Midbrain (tissue), 1 donor: ENCODE data around the gene ISCA1.
"Not testable (repeated sequence)": the region's sequence is repeated elsewhere in the genome, so short reads cannot be mapped to it uniquely, and the experiment has no call there.

Experiments
- DNase-seq: peaks from one replicate; lab custom pipeline; 2025; lab: John Stamatoyannopoulos, UW

The ISCA1 gene

DNA sequence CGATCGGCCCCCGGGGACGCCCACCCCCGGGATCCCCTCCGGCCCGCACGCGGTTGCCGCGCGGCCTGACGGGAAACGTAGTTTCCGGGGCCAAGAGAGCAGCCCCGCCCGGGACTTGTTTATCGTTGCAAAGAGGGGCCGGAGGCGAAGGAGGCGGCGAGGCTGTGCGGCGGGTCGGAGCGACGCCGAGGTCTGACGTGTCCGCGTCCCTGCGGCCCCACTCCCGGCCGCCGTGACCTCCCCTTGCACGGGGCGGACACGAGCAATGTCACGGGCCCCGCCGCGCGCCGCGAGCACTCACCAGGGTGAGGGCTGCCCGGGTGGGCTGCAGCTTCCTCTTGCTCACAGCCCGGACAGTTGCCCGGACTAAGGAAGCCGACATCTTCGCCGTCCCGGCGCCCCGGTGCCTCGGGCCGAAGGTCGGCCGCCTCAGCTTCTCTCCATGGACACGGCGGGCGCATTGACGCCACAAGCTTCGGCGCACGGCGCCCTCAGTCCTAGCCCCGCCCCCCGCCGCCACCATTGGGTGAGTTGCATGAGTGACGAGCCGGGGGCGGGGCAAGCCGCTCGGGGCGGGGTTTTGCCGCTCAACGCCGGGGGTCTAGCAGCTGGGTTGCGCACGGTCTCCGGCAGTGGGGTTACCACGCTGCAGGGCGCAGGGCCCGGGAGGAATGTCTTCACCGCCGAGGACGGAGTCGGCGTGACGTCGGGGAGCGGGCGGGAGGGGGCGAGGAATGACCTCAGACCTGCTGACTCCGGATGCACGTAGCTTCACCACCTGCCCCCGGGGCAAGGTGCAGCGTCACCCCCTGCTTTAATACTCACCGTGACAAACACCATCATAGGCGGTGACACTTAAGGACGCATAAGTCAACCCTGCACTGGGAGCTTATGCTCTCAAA lies at the start of gene ISCA1:
TSS of gene ISCA1 (minus strand) at position 462 of the 902 bp plus-strand sequence. CDS start at position 382, 80 bp downstream.
- peak; percentile 96 for DNase-seq

DNA sequence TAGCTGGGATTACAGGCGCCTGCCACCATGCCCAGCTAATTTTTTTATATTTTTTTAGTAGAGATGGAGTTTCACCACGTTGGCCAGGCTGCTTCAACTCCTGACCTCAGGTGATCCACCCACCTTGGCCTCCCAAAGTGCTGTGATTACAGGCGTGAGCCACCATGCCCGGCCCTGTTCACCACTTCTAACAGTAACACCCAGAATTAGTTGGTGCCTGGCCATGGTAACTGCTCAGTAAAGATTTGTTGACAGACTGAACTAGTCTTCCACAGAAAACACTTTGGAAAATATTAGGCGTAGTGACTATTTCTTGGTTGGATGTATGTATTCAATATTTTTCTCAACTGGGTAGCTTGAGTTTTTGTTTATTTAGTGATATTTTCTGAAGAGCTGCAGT lies 47.8 kb upstream of the ISCA1 start:
- DNase-seq: no peak

DNA sequence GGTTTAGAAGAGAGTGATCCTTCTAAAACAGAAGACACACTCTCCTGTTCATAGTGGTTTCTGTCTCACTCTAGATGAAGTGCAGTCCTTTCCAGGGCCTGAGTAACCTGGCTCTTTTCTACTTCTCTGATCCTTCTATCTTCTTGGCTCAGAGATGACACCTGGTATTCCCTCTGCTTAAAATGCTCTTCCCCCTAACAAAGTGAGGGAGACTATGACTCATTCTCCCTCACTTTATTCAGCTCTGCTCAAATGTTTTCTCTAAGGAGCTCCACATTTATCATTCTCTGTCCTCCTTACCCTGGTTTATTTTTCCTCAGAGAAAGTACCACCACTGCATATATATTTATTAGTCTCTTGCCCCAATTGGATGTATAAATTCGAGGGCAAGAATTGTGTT lies 47.3 kb upstream of the ISCA1 start:
- DNase-seq: no peak

DNA sequence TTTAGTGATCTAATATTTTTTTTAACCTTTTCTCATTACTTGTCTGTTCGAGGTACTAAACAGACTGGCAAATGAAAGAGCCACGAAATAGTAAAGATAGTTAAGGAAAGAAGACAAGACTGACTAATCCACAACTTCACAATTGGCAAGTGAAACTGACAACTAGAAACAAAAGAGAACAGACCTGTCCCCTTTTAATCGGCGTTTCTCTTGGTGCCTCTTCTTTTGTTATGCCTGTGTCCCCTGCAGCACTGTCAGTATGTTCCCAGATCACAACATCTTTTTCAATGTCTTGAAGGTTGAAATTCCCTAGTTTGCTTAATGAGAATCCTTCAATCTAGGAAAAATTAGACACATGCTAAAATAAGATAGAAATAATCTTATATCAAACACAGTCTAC lies 45.8 kb upstream of the ISCA1 start:
- no peak for DNase-seq

DNA sequence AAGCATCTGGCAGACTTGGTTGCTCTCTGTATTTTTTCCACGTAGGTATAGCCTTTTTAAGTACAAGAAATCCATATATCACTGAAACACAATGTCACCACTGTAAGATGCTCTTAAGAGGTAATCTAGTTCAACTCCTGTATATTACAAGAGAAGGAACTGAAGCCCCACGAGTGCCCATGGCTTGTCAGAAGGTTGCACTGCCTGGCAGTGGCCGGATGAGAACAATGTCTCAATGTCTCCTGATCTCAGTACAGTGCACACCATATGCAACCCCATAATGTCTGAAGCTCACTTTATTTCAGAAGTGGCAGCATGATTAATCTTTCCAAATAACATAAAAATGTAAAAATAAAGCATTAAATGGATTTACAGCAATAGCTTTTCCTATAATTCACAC lies 44.2 kb upstream of the ISCA1 start:
- DNase-seq: peak; percentile 16

DNA sequence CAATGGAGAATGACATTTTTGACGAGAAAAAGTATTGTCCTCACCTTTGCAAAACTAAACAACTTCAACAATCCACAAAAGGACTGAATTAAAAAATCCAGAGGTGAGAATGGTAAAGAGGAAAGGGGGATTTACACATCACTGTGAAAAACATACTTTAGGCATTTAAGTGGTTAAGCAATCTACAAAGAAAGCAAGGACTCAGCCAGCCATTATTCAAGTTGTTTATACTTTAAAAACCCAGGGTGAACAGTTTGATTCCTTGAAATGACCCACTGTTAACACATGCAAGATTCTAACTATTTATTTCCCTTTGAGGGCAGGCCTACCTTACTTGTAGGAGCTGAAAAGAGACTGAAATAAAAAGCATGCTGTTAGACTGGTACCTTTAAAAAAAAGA lies 42.6 kb upstream of the ISCA1 start:
- no peak for DNase-seq

DNA sequence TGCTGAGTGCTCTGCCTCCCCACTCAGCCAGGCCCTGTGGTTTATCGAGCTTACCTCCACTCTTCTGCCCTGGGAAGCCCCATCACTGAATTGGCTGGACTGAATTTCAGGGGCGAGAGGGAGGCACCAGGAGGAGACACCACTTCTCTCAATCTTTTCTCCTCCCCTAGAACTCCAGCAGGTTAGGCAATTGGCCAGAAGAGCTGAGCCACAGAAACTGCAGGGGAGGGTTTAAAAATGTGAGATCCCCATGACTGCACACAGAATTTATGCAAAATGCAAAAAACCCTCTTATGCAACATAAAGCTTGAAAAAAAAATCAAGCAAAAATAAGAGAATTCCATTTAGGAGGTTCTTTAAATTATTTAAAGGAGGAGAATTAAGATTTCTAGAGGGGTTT lies 42.0 kb upstream of the ISCA1 start:
- no peak for DNase-seq

DNA sequence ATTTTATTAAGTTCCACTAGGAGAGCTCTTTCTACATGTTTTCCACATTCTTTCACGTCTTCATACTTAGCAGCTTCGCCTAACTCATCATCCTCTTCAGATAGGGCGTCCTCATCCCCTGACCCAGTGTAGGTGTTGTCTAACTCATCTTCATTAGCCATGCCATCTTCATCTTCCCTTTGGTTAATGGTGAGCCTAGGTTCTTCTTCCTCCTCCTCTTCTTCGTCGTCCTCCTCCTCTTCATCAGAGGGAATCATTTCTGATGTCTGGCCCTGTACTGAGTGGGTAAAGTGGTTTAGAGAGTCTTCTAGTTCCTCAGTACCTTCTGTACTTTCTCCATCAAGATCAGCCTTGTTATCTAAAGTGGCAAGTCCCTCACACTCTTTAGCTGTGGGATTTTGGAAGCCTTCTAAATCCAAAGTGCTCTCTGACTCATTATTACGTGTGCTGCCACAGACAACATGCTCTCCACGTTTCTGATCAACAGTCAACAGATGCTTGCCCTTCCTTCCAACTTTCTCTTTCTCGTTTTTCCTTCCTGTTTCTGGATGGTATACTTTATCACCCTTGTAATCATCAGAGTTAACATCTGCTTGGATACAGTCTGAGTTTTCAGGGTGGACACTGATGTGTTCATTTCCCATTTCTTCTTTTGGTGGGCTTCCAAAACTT lies 40.8 kb upstream of the ISCA1 start:
- no peak for DNase-seq

DNA sequence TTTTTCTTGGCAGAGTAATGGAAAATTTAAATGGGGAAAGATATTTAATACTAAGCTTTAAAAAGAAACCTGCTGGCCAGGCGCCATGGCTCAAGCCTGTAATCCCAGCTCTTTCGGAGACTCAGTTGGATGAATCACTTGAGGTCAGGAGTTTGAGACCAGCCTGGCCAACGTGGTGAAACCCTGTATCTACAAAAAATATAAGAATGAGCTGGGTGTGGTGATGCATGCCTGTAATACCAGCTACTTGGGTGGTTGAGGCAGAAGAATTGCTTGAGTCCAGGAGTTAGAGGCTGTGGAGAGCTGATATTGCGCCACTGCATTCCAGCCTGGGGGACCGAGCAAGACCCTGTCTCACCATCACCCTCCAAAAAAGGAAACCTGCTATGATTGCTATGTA lies 39.0 kb upstream of the ISCA1 start:
- no peak for DNase-seq

DNA sequence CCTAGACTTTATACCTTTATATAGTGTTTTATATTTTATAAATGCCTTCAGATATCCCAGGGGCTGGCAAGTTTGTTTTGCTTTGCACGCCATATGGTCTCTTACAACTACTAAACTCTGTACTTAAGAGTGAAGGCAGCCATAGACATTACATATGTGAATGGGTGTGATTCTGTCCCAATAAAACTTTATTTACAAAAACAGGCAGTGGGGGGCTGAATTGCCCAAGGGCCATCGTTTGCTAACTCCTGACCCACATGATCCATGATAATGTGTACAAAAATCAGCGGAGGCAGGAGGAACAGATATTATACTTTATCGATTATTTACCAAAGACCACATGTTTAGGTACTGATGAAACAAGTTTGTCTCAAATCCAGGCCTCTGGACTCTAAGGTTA lies 35.8 kb upstream of the ISCA1 start:
- no peak for DNase-seq

DNA sequence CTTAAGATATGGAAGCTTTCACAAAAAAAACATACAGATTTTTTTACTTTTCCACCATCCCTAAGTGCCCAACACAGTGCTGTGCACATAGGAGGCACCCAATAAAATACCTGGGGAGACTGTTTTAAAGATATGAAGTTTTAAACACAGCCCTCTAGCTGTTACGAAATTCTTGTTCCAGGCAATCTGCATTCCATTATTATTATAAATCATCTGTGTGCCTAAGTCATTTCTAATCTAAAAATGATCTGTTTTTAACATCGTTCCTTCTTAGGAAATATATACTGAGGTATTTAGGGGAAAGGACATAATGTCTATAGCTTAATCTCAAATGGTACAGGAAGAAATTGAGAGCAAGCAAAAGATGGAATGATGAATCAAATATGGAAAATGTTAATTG lies 32.7 kb upstream of the ISCA1 start:
- DNase-seq: no peak

DNA sequence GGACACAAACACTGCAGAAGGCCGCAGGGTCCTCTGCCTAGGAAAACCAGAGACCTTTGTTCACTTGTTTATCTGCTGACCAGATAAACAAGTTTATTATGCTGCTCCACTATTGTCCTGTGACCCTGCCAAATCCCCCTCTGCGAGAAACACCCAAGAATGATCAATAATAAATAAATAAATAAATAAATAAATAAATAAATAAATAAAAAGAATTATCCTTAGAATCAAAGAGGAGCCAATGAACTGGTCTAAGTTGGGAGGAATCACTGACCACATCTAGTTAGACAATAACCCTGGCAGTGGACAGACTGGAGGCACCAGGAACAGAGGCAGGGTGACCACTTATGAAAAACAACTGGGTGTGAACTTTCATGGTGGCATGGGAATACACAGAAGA lies 30.6 kb upstream of the ISCA1 start:
- not testable (repeated sequence) for DNase-seq

DNA sequence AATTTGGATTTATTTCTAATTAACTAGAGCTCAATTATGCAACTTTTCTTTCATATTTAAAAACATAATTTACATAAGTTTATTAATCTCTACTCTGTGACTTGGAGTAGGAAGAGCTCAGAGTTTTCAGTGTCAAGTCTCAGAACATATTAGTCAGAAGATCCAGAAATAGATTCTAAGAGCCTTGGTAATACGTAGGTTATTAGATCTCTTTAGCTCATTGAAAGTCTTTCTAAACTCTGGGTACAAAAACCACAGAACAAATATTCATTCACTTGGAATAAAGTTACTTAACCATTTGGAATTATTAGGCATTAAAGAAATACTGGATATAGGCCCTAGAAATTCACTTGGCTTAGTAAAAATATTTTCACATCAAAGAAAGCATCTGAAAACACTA lies 26.3 kb upstream of the ISCA1 start:
- DNase-seq: no peak

DNA sequence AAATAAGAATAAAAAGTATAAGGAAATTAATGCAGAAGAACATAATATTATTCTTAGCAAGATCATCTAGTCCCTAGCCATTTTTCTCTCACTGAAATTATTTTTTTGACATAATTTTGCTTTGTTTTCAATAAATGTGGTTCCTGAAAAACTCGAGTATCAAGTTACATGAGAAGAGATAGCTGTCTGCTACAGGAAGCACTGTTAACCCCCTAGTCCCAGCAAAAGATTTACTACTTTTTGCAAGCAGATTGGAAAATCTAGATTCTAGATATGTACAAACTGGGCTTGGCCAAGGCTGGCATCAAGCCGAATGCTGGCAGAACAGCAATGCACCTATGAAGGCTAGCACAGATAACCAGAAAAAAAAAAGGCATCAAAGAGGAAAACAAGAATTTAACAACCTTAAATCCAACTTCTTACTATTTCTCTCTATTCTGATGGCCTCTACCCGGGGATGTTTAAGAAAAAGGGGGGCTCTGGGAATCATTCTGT lies 21.9 kb upstream of the ISCA1 start:
- DNase-seq: no peak

DNA sequence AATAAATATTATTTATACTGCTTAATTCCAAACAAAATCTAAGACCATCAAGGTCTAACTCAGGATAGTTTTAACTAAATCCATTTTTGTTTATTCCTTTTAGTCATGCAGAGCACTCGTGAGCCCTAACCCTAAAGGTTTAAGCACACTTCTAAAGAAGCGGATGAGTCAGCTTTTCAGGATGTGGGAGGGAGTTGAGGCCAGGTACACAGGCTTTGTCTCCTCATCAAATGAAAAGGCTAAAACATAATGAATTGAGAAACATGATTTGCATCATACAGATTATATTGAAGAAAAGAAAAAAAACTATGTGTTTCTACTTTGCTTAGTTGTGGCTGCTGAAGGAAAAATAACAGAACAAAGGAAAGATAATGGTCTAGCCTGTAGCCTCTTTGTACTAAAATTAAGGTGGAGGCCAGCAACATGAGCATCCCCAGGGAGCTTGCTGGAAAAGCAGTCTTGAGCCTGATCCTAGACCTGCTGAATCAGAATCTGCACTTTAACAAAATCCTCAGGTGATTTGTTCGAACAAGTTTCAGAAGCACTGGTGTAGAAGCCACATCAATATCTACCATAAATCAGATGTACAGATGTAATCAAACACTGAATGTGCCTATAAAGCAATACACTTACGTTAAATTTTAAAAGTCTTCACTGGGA lies 21.1 kb upstream of the ISCA1 start:
- DNase-seq: no peak

DNA sequence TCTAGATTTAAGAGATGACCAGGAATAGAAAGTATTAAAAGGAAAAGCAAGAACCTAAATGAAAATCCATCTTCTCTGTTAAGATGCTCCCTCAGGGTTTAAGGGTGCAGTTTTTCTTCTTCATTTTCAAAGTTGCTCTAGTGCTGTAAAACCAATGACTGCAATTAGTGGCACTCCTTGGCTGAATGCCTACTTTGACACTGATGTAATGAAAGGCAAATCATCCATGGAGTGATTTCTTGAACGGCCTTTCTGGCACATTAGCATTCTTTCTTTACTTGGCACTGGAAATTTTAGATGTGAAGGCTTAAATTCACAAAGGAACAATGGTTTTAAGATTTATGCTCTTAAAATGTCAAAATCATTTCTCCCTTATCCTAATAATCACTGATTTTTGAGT lies 19.3 kb upstream of the ISCA1 start:
- DNase-seq: no peak

DNA sequence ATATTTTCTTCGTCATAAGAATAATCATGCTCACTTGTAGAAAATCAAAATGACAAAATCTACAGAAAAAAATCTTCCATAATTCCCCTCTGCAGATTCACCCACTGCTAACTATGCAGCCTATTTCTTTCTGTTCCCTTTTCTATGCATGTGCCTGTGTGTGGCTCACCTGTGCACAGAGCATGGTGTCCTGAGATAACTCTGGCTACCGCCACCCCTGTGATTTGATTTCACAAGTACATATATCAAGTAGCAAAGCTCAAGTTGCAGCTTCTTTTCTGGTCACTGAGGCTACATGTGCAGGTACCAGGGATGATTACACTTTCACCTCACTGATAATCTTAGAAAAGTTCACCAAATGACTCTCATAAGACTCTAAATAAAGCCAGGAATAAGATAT lies 18.4 kb upstream of the ISCA1 start:
- DNase-seq: no peak

DNA sequence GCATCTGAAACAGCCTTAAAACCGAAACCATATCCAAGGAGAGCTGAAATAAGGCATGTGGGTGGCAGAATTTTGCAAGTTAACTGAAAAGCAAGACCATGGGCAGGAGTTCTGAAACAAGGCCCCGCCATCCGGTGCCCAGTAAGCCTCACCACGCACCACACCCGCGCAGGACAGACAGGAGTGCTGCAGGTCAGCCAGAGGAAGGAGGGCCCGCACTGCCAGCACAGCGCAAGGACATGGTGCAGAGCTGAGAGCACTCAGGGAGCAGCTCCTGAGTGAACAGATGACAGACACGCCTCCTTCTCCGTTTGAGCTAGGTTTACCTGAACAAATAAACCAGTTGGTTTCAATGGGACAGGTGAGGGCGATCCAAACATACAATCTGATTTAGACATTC lies 16.5 kb upstream of the ISCA1 start:
- no peak for DNase-seq

DNA sequence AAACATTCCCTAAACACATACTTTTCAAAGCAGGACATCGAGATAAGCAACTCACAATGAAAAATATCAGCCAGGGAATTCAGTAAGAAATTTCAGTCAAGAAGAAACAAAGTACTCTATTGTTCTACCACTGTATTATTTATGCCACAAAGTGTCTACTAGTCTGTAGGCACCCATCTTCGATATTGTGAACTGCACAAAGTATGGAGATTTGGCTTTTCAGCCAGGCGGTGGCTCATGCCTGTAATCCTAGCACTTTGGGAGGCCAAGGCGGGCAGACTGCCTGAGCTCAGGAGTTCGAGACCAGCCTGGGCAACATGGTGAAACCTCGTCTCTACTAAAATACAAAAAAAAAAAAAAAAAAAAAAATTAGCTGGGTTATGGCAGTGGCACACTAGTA lies 8.0 kb upstream of the ISCA1 start:
- DNase-seq: not testable (repeated sequence)

DNA sequence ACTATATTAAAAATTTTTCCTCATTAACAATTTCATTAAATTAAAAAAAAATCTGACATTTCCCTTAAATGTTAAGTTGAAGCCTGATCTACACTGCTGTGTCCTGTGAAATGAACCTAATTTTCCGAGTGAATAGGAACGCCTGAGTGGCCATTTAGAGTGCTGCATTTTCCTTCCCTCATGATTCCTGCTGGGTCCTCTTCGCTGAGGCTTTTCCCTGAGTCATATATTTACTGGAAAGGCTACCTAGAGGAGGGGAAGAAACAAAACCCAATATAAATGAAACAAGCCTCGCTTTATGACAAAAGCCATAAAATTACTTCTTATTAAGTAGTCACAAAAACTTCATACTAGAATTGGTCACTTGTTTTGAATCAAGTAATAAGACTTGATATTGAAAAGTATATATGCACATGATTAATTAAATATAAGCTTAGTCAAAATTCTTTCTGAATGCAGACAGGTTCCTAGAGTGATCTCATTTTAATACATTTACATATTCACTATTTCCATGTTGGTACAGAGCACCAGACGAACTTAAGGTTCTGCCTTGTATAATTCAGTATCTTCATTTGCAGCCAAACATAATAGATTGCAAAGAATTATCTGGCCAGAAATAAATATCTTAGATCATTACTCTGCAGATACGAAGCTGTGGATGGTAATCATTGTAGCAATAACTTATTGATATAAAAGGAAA lies 6.3 kb upstream of the ISCA1 start:
- no peak for DNase-seq

DNA sequence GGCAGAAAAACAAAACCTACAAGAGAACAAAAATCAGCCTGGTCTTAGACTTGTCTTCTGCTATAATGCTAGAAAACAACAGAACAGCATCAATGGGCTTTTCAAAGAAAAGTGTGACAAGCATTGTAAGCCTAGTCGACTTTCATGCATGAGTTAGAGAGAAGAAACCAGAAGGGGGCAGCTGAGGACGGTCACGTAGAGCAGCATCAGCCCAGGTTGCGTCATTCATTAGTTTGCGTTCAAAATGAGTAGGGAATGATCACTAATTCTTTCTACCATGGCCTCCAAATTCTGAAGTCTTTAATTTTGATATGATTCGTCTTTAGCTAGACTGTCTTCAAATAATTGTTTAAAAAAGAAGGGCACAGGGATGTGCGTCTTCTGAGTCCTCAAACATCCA lies 4.7 kb upstream of the ISCA1 start:
- DNase-seq: no peak

DNA sequence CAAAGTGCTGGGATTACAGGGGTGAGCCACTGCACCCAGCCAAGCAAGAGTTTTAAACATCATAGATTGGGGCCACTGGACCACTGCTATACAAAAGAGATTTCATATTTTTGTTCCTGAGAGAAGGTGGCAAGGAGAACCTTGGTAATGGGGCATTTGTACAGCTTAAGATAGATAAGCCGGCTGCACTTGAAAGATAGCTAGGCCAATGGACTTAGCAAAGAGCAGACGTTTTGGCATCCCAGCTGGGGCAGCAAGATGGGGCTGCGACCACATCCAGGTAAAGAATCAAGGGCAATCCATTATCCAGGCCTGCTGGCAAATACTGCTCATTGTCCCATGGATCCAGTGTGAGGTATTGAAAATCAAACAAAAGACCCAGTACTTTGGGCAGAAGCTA lies 3.9 kb upstream of the ISCA1 start:
- no peak for DNase-seq
